GM19099 (cell line): ENCODE results near the gene ZFYVE16.

Experiments used
- POLR2A ChIP-seq: IDR thresholded peaks from 3 replicates; pipeline ENCODE4 v1.6.1; 2011; ENCODE audit warnings: low read depth; ENCODE audit not compliant: insufficient read length; ENCODE audit errors: extremely low read depth

The ZFYVE16 gene

GRCh38 chr5:80407735-80408483 lies at the start of gene ZFYVE16:
TSS of gene ZFYVE16 (plus strand) at chr5:80408064. CDS start at chr5:80434148, 26,084 bp downstream.
- TF ChIP-seq POLR2A = peak; percentile 94

GRCh38 chr5:80360914-80361444 lies 46.9 kb upstream of the ZFYVE16 start:
- no peak for TF ChIP-seq POLR2A

- TF ChIP-seq POLR2A = no peak
Measured at GRCh38 chr5:80364892-80365291, 43.0 kb upstream of the ZFYVE16 start.

GRCh38 chr5:80368661-80369480 lies 39.0 kb upstream of the ZFYVE16 start:
- TF ChIP-seq POLR2A = no peak

- no peak for TF ChIP-seq POLR2A
Measured at GRCh38 chr5:80369521-80369920, 38.3 kb upstream of the ZFYVE16 start.

- no peak for TF ChIP-seq POLR2A
Measured at GRCh38 chr5:80370390-80370789, 37.5 kb upstream of the ZFYVE16 start.

GRCh38 chr5:80372780-80373179 lies 35.1 kb upstream of the ZFYVE16 start:
- TF ChIP-seq POLR2A = no peak

GRCh38 chr5:80374188-80374587 lies 33.7 kb upstream of the ZFYVE16 start:
- TF ChIP-seq POLR2A = no peak

- TF ChIP-seq POLR2A = no peak
Measured at GRCh38 chr5:80376557-80376956, 31.3 kb upstream of the ZFYVE16 start.

GRCh38 chr5:80382488-80382887 lies 25.4 kb upstream of the ZFYVE16 start:
- TF ChIP-seq POLR2A = no peak

- TF ChIP-seq POLR2A = no peak
Measured at GRCh38 chr5:80387063-80387768, 20.6 kb upstream of the ZFYVE16 start.

GRCh38 chr5:80389580-80389979 lies 18.3 kb upstream of the ZFYVE16 start:
- no peak for TF ChIP-seq POLR2A

GRCh38 chr5:80399526-80400239 lies 8.2 kb upstream of the ZFYVE16 start:
- TF ChIP-seq POLR2A = no peak

GRCh38 chr5:80403782-80404181 lies 4.1 kb upstream of the ZFYVE16 start:
- TF ChIP-seq POLR2A = no peak

GRCh38 chr5:80406980-80407734 lies 707 bp upstream of the ZFYVE16 start:
- no peak for TF ChIP-seq POLR2A
